HCT116 (cell line): ENCODE measurements around the gene ICOS. TPM values are rescaled to one million over a fixed set of nuclear protein-coding genes. Genes with fewer than 3 reads are reported as not detected.

Experiments
- ATAC-seq: fragments of 200-7000 bp; cut with Tn5 transposase; 2 replicates; pipeline ENCODE4 v1.9.1; 2020; ENCODE audit warnings: mild to moderate bottlenecking, moderate library complexity
- BruUV-seq: library from RNA; stranded (reverse); fragments of 400-500 nt; replicated peaks from 2 replicates; lab custom pipeline; 2021; lab: Mats Ljungman, UMichigan
- CTCF ChIA-PET: fragments of 300-600 bp; sonication (Branson Sonifier 250); formaldehyde crosslinking; loops from one replicate; lab custom pipeline; 2021; ENCODE audit warnings: antibody characterized with exemption; lab: Charles Lee
- POLR2A ChIA-PET: fragments of 300-600, 350-600 bp; sonication (Branson Sonifier 250); formaldehyde crosslinking; loops from one replicate; lab custom pipeline; 2021; ENCODE audit warnings: antibody characterized with exemption; lab: Charles Lee
- RAD21 ChIA-PET, 2 experiments: fragments of 300-600 bp; sonication (Branson Sonifier 250); formaldehyde crosslinking; loops; one replicate each; lab custom pipeline; 2023; ENCODE audit warnings: low total read pairs in 2 of 2; ENCODE audit not compliant: uncharacterized antibody in 2 of 2, unreplicated experiment in 2 of 2, low non-redundant PET in 1 of 2; lab: Charles Lee
- DNase-seq: peaks from one replicate; pipeline ENCODE4 v3.0.0-alpha.2; 2010; ENCODE audit warnings: low read depth, low spot score
- H2AFZ ChIP-seq: fragments of 200-600 bp; shearing (Covaris generic), sonication (generic); 2 replicates; pipeline ENCODE4 v1.6.1; 2017; ENCODE audit warnings: low read depth, mixed run types, mixed read lengths, antibody characterized with exemption, low read length; ENCODE audit not compliant: poor library complexity, severe bottlenecking
- H3K27ac ChIP-seq: 2 replicates; pipeline ENCODE4 v1.5.1; 2012; ENCODE audit warnings: low read depth, low read length
- H3K27me3 ChIP-seq: fragments of 200-600 bp; sonication (generic); 2 replicates; pipeline ENCODE4 v1.6.1; 2016; ENCODE audit warnings: mixed run types, low read length, mixed read lengths; ENCODE audit not compliant: insufficient read depth
- H3K36me3 ChIP-seq, 2 experiments: fragments of 200-500 bp in 1 of 2; fragments of 200-600 bp in 1 of 2; sonication (Bioruptor generic) in 1 of 2; sonication (generic) in 1 of 2; 2 replicates each; pipeline versions ENCODE4 v1.5.1 to v1.6.1; 2014 to 2016; ENCODE audit warnings: low read length in 2 of 2, inconsistent platforms in 1 of 2, mixed read lengths in 1 of 2, mixed run types in 1 of 2; ENCODE audit not compliant: insufficient read depth in 2 of 2, control insufficient read depth in 1 of 2
- H3K4me1 ChIP-seq, 2 experiments: fragments of 200-600 bp in 1 of 2; sonication (generic) in 1 of 2; 2 replicates each; pipeline versions ENCODE4 v1.5.1 to v1.6.1; 2012 to 2017; ENCODE audit warnings: low read length in 2 of 2, inconsistent platforms in 1 of 2, mild to moderate bottlenecking in 1 of 2, mixed read lengths in 1 of 2, mixed run types in 1 of 2, moderate library complexity in 1 of 2; ENCODE audit not compliant: insufficient read depth in 2 of 2, control insufficient read depth in 1 of 2
- H3K4me2 ChIP-seq: fragments of 200-600 bp; sonication (generic); 2 replicates; pipeline ENCODE4 v1.6.1; 2017; ENCODE audit warnings: mixed run types, low read length, mixed read lengths
- H3K4me3 ChIP-seq, 2 experiments: fragments of 200-600 bp in 1 of 2; sonication (generic) in 1 of 2; replicated peaks in 1 of 2; 2 replicates each; pipeline ENCODE4 v1.5.1; 2011 to 2016; ENCODE audit warnings: low read length in 2 of 2, control low read depth in 1 of 2, low read depth in 1 of 2, mild to moderate bottlenecking in 1 of 2, mixed read lengths in 1 of 2, mixed run types in 1 of 2
- H3K79me2 ChIP-seq: fragments of 200-600 bp; sonication (generic); 2 replicates; pipeline ENCODE4 v1.6.1; 2017; ENCODE audit warnings: mild to moderate bottlenecking, mixed run types, low read length, moderate library complexity, mixed read lengths; ENCODE audit not compliant: insufficient read depth
- H3K9ac ChIP-seq: fragments of 200-600 bp; sonication (generic); 2 replicates; pipeline ENCODE4 v1.6.1; 2016; ENCODE audit warnings: low read length, mixed read lengths
- H3K9me2 ChIP-seq: fragments of 200-600 bp; sonication (generic), shearing (Covaris generic); 2 replicates; pipeline ENCODE4 v1.6.1; 2017; ENCODE audit warnings: mixed run types, mild to moderate bottlenecking, moderate library complexity; ENCODE audit not compliant: insufficient read depth
- H3K9me3 ChIP-seq, 2 experiments: fragments of 200-500 bp in 1 of 2; fragments of 200-600 bp in 1 of 2; sonication (Bioruptor generic) in 1 of 2; sonication (generic) in 1 of 2; 2 replicates each; pipeline ENCODE4 v1.6.1; 2014 to 2017; ENCODE audit warnings: low read length in 2 of 2, mixed read lengths in 2 of 2, inconsistent platforms in 1 of 2, low read depth in 1 of 2, mild to moderate bottlenecking in 1 of 2, mixed run types in 1 of 2, moderate library complexity in 1 of 2; ENCODE audit not compliant: control insufficient read depth in 1 of 2, insufficient read depth in 1 of 2
- H4K20me1 ChIP-seq: fragments of 200-600 bp; sonication (generic), shearing (Covaris generic); 2 replicates; pipeline ENCODE4 v1.6.1; 2017; ENCODE audit warnings: mixed run types, mild to moderate bottlenecking, moderate library complexity; ENCODE audit not compliant: insufficient read depth
- CBX3 ChIP-seq: IDR thresholded peaks from 2 replicates; pipeline ENCODE4 v1.6.1; 2012; ENCODE audit warnings: low read depth
- CEBPB ChIP-seq: IDR thresholded peaks from 2 replicates; pipeline ENCODE4 v1.6.1; 2012; ENCODE audit warnings: low read depth
- CTCF ChIP-seq, 3 experiments: fragments of 200-600 bp in 1 of 3; sonication (generic) in 1 of 3; IDR thresholded peaks in 2 of 3; conservative IDR thresholded peaks in 1 of 3; 2 replicates each; pipeline ENCODE4 v1.5.1; 2012 to 2017; ENCODE audit warnings: low read depth in 2 of 3, low read length in 2 of 3, antibody characterized with exemption in 1 of 3, borderline replicate concordance in 1 of 3, control low read depth in 1 of 3, mild to moderate bottlenecking in 1 of 3, mixed read lengths in 1 of 3, mixed run types in 1 of 3, moderate library complexity in 1 of 3; ENCODE audit not compliant: insufficient read depth in 1 of 3
- EZH2 ChIP-seq: fragments of 200-600 bp; sonication (generic); IDR thresholded peaks from 2 replicates; pipeline ENCODE4 v1.6.1; 2017; ENCODE audit warnings: antibody characterized with exemption, mixed run types
- FOSL1 ChIP-seq: IDR thresholded peaks from 2 replicates; pipeline ENCODE4 v1.6.1; 2012; ENCODE audit warnings: low read depth
- JUND ChIP-seq: IDR thresholded peaks from 2 replicates; pipeline ENCODE4 v1.6.1; 2012
- MAX ChIP-seq: IDR thresholded peaks from 2 replicates; pipeline ENCODE4 v1.6.1; 2012
- POLR2A ChIP-seq: IDR thresholded peaks from 2 replicates; pipeline ENCODE4 v1.7.0; 2011; ENCODE audit warnings: borderline replicate concordance; ENCODE audit not compliant: insufficient read depth, insufficient read length; ENCODE audit errors: extremely low read depth
- POLR2AphosphoS5 ChIP-seq: IDR thresholded peaks from 2 replicates; pipeline ENCODE4 v1.6.1; 2011; ENCODE audit warnings: mild to moderate bottlenecking, low read depth, low read length, moderate library complexity
- RAD21 ChIP-seq: IDR thresholded peaks from 2 replicates; pipeline ENCODE4 v1.6.1; 2012; ENCODE audit warnings: low read depth, mild to moderate bottlenecking
- REST ChIP-seq: IDR thresholded peaks from 2 replicates; pipeline ENCODE4 v1.6.1; 2012; ENCODE audit warnings: low read depth
- SIN3A ChIP-seq: IDR thresholded peaks from 2 replicates; pipeline ENCODE4 v1.6.1; 2012; ENCODE audit warnings: low read depth
- YY1 ChIP-seq: IDR thresholded peaks from 2 replicates; pipeline ENCODE4 v1.6.1; 2011; ENCODE audit warnings: low read length, low read depth, moderate library complexity, mild to moderate bottlenecking; ENCODE audit not compliant: insufficient replicate concordance; ENCODE audit errors: extremely low read depth
- ZFX ChIP-seq: fragments of 450-650 bp; IDR thresholded peaks from 2 replicates; pipeline ENCODE4 v1.6.1; 2017
- ZNF274 ChIP-seq: fragments of 200-500 bp; sonication (Bioruptor generic); IDR thresholded peaks from 2 replicates; pipeline ENCODE4 v1.6.1; 2014; ENCODE audit warnings: mild to moderate bottlenecking, low read depth, low read length, inconsistent platforms
- intact Hi-C: fragments of 100-400 bp; cut with micrococcal nuclease; formaldehyde crosslinking; loops from 2 replicates; pipeline ENCODE4 v1.10.0; 2022
- total RNA-seq: library from RNA; stranded (reverse); gene quantifications from one replicate; pipeline ENCODE4 v1.2.1, GENCODE V29; 2021; ENCODE audit not compliant: unreplicated experiment

The ICOS gene
- total RNA-seq, 1 experiment from 2014 or later, result not detected

GRCh38 chr2:203996692-203997091 is 60.1 kb downstream of the ICOS start (continued):
- TF ChIP-seq CTCF (IDR thresholded peaks at IDR 0.05 in 2 of 3, conservative IDR thresholded peaks at IDR 0.05 in 1 of 3; ENCODE audit: borderline replicate concordance in 1 of 3, insufficient read depth in 1 of 3, low read depth in 2 of 3, low read length in 2 of 3) (no peak), RAD21 (no peak), POLR2A (no peak), CEBPB (no peak), POLR2AphosphoS5 (no peak), CBX3 (no peak), YY1 (no peak), EZH2 (no peak)

GRCh38 chr2:203997481-203997880 is 60.9 kb downstream of the ICOS start:
- no peak for DNase-seq
- intact Hi-C loops, result no loop called here
- Histone ChIP-seq H2AFZ (no peak overlapping the region), H3K9me2 (no peaks in the 10 kb centered on the region), H3K4me3 (no peak overlapping the region), H3K4me2 (no peak overlapping the region), H3K4me1 (no peaks in the 10 kb centered on the region), H4K20me1 (no peaks in the 10 kb centered on the region), H3K36me3 (no peaks in the 10 kb centered on the region), H3K79me2 (no peaks in the 10 kb centered on the region), H3K9ac (no peak overlapping the region), H3K27ac (no peak overlapping the region), H3K27me3 (peaks cover 18% of the 10 kb centered on the region), H3K9me3 (no peaks in the 10 kb centered on the region)
- ATAC-seq, result no peak
- RAD21 ChIA-PET, result no interaction called here
- CTCF ChIA-PET, result no interaction called here
- BruUV-seq, result no TSS peak
- POLR2A ChIA-PET, result no interaction called here
- TF ChIP-seq MAX, result no peak
- no peak for TF ChIP-seq FOSL1
- TF ChIP-seq CEBPB, result no peak
- TF ChIP-seq REST, result no peak
- no peak for TF ChIP-seq YY1
- TF ChIP-seq RAD21, result no peak
- TF ChIP-seq ZFX, result no peak
- no peak for TF ChIP-seq ZNF274
- no peak for TF ChIP-seq POLR2AphosphoS5
- TF ChIP-seq JUND, result no peak
- no peak for TF ChIP-seq SIN3A
- TF ChIP-seq POLR2A, result no peak
- no peak for TF ChIP-seq CTCF (IDR thresholded peaks at IDR 0.05 in 2 of 3, conservative IDR thresholded peaks at IDR 0.05 in 1 of 3; ENCODE audit: borderline replicate concordance in 1 of 3, insufficient read depth in 1 of 3, low read depth in 2 of 3, low read length in 2 of 3)
